Upper lobe of right lung (tissue), 1 donor: Measurements from ENCODE around the gene PROM2. TPM values are rescaled to one million over a fixed set of nuclear protein-coding genes. Genes with fewer than 3 reads are reported as not detected.
"Not testable (repeated sequence)": the region's sequence is repeated elsewhere in the genome, so short reads cannot be mapped to it uniquely, and the experiment has no call there.

Source experiments
- ATAC-seq: fragments of 200-7000 bp; cut with Tn5 transposase; one replicate; pipeline ENCODE4 v1.9.1; 2020; ENCODE audit warnings: mild to moderate bottlenecking, moderate library complexity
- DNase-seq: peaks from one replicate; pipeline ENCODE4 v3.0.0-alpha.2; 2020
- H3K27ac ChIP-seq: fragments of 200-600 bp; one replicate; pipeline ENCODE4 v1.8.0; 2022
- H3K27me3 ChIP-seq: fragments of 200-600 bp; one replicate; pipeline ENCODE4 v1.8.0; 2022; ENCODE audit warnings: mild to moderate bottlenecking
- H3K36me3 ChIP-seq: fragments of 200-600 bp; one replicate; pipeline ENCODE4 v1.8.0; 2022
- H3K4me1 ChIP-seq: fragments of 200-600 bp; one replicate; pipeline ENCODE4 v1.8.0; 2022
- H3K4me3 ChIP-seq: fragments of 200-600 bp; one replicate; pipeline ENCODE4 v1.8.0; 2022; ENCODE audit warnings: mild to moderate bottlenecking
- H3K9me3 ChIP-seq: fragments of 200-600 bp; one replicate; pipeline ENCODE4 v1.8.0; 2022
- intact Hi-C: fragments of 100-400 bp; cut with DNase I; formaldehyde crosslinking; loops from one replicate; pipeline ENCODE4 v1.11.0; 2022
- total RNA-seq: library from RNA; stranded (reverse); fragmentation: NEBNext Ultra II Directional; extraction: Animal tissue kit (Norgen Biotek cat#: 25700); gene quantifications from one replicate; pipeline ENCODE4 v1.2.1, GENCODE V29; 2021
- TF ChIP-seq, protein P1 (sequence below): fragments of 200-600 bp; IDR thresholded peaks from one replicate; pipeline ENCODE4 v1.8.0; 2022; ENCODE audit warnings: antibody characterized with exemption
- donor health status: DM: no; HTN: yes; CAD: no; lungs with severe emphysema.

The PROM2 gene
- total RNA-seq, 1 donor from 2014 or later: 6.0 TPM

DNA sequence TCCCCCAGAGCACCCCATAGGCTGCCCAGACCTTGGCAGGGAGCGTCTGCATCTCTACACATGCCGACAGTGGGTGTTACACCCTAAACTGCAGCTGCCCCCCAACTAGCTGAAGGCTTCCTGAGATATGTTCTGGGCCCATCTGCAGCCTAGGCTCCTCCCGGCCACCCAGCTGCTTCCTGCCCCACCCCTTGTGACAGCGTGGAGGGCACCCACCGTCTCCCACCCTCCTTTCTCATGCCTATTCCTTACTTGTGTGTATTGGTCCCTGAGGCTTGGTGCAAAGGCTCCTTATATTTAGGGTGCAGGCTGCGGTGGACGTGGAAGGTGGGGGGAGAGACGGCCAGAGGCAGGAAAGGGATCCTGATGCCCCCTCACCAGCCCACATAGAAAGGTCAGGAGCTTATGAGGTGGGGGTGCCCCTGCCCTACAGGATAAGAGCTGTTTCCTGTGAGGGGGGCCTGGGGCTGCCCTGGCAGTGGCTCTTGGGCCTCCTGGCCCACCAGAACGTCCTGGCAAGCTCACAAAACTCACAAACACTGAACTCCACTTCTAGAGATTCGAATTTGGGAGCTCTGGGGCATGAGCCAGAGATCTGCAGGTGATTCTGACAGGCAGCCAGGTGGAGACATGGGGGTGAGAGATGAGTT is 7.3 kb upstream of the PROM2 start:
- H3K27ac ChIP-seq: no peak overlapping the region
- H3K9me3 ChIP-seq: no peaks in the 10 kb centered on the region
- intact Hi-C loops: no loop called here
- DNase-seq (peak; percentile 40), ATAC-seq (no peak)
- H3K4me3 ChIP-seq: no peak overlapping the region
- TF ChIP-seq, protein P1, sequence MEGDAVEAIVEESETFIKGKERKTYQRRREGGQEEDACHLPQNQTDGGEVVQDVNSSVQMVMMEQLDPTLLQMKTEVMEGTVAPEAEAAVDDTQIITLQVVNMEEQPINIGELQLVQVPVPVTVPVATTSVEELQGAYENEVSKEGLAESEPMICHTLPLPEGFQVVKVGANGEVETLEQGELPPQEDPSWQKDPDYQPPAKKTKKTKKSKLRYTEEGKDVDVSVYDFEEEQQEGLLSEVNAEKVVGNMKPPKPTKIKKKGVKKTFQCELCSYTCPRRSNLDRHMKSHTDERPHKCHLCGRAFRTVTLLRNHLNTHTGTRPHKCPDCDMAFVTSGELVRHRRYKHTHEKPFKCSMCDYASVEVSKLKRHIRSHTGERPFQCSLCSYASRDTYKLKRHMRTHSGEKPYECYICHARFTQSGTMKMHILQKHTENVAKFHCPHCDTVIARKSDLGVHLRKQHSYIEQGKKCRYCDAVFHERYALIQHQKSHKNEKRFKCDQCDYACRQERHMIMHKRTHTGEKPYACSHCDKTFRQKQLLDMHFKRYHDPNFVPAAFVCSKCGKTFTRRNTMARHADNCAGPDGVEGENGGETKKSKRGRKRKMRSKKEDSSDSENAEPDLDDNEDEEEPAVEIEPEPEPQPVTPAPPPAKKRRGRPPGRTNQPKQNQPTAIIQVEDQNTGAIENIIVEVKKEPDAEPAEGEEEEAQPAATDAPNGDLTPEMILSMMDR: no peak
- H3K36me3 ChIP-seq: no peaks in the 10 kb centered on the region
- H3K4me1 ChIP-seq: no peaks in the 10 kb centered on the region
- no peaks in the 10 kb centered on the region for H3K27me3 ChIP-seq

DNA sequence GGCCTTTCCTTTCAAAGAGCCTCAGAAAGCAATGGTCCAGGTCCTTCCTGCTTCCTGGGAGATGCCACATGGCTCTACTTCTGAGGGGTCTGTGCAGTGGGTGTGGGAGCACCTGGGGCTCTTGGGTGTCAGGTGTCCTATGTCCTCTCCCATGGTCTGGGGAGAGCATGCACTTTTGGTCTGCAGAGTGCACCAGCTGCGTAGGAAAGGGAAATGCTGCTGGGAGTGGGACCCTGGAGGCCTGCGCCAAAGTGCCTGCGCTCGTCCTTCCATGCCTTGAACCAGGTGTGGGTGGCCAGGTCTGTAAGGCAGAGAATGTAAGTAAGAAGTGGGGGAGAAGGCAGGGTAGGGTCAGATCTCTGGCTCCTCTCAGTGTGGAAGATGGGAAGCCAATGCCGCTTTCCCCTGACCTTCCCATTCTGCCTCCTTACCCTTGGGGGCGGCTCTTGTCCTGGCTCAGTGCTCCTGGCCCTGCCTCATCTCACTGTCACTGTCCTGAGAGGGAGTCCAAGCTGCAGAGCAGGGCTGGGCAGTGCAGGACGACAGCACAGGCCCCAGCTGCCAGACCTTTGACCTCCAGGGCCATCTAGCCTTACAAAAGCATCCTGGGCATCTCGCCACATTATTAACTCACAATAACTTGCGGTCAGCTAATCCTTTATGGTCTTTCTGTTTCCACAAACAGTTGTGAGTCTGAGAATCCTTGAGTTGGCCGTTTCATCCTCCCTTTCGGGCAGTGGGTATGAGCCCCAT is 6.6 kb upstream of the PROM2 start:
- intact Hi-C loops: no loop called here
- Histone ChIP-seq H3K9me3 (no peaks in the 10 kb centered on the region), H3K4me3 (no peak overlapping the region), H3K27me3 (no peaks in the 10 kb centered on the region), H3K4me1 (no peaks in the 10 kb centered on the region), H3K36me3 (no peaks in the 10 kb centered on the region), H3K27ac (no peak overlapping the region)
- ATAC-seq: no peak
- peak; percentile 51 for DNase-seq
- TF ChIP-seq, protein P1: no peak

DNA sequence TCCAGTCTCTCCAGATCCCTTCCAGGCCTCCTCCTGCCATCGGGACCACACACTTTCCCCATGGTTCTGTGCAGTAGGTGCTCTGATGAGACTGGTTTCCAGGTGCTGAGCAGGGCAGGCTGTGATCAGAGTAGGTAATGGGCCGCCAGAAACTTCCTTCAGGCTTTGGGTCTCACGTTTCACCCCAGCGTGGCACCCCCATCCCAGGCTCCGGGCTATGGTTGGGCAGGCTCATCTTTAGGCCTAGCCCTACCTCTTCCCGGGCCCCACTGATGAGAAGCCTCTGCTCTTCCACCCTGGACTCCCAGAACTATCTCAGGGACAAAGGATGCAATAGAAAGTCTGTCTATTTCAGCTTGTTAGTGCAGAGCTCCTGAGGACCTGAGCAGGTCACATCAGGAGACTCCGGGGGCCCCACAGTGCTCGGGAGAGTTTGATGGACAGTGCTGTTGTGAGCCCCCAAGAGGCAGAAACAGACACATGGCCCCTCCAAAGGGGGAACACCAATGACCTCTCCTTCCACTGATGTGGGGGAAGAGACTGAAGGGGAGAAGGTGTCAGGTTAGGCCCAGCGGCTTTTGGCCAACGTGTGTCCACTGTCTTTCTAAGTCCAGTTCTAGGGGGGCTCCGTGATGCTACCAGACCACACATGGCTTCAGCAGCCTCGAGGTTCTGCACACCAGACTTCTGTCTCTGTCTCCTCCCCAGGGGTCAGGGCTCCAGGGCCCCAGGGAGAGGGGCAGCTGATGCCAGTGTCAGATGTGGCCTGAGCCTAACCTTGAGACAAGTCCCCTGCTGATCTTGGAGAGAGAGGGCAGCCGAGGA is 5.8 kb upstream of the PROM2 start:
- TF ChIP-seq, protein P1: no peak
- intact Hi-C loops: no loop called here
- DNase-seq (peak; percentile 38), ATAC-seq (no peak)
- Histone ChIP-seq H3K27me3 (no peaks in the 10 kb centered on the region), H3K36me3 (no peaks in the 10 kb centered on the region), H3K4me1 (no peaks in the 10 kb centered on the region), H3K9me3 (no peaks in the 10 kb centered on the region), H3K27ac (no peak overlapping the region), H3K4me3 (no peak overlapping the region)

DNA sequence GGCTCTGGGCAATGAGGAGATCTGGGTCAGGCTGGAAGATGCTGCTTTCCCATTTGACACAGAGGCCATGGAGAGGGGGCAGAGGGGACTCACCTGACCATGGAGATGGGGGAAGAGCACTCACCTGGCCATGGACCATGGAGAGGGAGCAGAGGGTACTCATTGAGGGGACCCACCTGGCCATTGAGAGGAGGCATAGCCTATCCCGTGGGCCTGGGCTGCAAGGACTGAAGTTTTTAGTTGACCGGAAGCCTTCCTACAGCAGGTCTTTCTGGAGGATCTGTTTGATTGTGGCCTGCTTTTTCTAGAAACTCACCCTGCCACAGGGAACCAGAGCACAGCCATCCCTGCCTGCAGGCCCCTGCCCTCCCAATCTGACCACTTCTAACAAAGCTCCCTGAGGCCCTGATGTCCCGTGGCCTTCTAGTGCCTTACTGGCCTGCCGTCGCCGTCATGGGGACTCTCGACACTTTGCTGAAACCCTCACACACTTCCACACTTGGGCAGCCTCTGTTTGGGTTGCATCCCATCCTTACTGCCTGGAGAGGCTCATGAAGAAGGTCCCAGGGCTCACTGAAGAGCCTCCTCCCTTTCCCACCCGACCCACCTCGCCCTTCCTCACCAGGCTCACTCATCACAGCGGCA is 5.1 kb upstream of the PROM2 start:
- DNase-seq: no peak
- no peaks in the 10 kb centered on the region for H3K27me3 ChIP-seq

DNA sequence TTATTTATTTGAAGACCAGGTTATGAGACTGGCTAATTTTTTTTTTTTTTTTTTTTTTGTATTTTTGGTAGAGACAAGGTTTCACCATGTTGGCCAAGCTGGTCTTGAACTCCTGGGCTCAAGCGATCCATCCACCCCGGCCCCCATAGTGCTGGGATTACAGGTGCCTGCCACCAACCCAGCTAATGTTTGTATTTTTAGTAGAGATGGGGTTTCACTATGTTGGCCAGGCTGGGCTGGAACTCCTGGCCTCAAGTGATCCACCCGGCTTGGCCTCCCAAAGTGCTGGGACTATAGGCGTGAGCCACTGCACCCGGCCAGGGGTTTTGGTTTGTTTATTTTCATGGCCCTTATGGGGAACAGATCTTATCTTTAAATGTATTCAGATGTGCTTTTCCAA is 4.5 kb upstream of the PROM2 start:
- ATAC-seq, H3K27me3 ChIP-seq, H3K4me1 ChIP-seq, H3K4me3 ChIP-seq, H3K9me3 ChIP-seq, intact Hi-C loops, H3K36me3 ChIP-seq, DNase-seq, H3K27ac ChIP-seq: not testable (repeated sequence)

More for the DNA sequence above, 5.1 kb upstream of the PROM2 start:
- Histone ChIP-seq H3K36me3 (no peaks in the 10 kb centered on the region), H3K27ac (no peak overlapping the region), H3K4me3 (no peak overlapping the region), H3K9me3 (no peaks in the 10 kb centered on the region), H3K4me1 (no peaks in the 10 kb centered on the region)
- intact Hi-C loops: no loop called here
- TF ChIP-seq, protein P1: no peak
- no peak for ATAC-seq
